ENCODE results near the gene TBC1D14.

Gene TBC1D14

GRCh38 chr4:7000421-7001176, 91.0 kb downstream of the TBC1D14 start:
- TF ChIP-seq, protein P1, sequence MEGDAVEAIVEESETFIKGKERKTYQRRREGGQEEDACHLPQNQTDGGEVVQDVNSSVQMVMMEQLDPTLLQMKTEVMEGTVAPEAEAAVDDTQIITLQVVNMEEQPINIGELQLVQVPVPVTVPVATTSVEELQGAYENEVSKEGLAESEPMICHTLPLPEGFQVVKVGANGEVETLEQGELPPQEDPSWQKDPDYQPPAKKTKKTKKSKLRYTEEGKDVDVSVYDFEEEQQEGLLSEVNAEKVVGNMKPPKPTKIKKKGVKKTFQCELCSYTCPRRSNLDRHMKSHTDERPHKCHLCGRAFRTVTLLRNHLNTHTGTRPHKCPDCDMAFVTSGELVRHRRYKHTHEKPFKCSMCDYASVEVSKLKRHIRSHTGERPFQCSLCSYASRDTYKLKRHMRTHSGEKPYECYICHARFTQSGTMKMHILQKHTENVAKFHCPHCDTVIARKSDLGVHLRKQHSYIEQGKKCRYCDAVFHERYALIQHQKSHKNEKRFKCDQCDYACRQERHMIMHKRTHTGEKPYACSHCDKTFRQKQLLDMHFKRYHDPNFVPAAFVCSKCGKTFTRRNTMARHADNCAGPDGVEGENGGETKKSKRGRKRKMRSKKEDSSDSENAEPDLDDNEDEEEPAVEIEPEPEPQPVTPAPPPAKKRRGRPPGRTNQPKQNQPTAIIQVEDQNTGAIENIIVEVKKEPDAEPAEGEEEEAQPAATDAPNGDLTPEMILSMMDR (conservative IDR thresholded peaks at IDR 0.05), result no peak
- TF ChIP-seq ZFX (IDR thresholded peaks at IDR 0.05), result no peak
- H3K27ac ChIP-seq, result no peak overlapping the region

- TF ChIP-seq, protein P1 (conservative IDR thresholded peaks at IDR 0.05), result no peak
- TF ChIP-seq ZFX (IDR thresholded peaks at IDR 0.05), result no peak
- no peak overlapping the region for H3K27ac ChIP-seq
Observed at GRCh38 chr4:7001271-7001670, 91.6 kb downstream of the TBC1D14 start.

DNA sequence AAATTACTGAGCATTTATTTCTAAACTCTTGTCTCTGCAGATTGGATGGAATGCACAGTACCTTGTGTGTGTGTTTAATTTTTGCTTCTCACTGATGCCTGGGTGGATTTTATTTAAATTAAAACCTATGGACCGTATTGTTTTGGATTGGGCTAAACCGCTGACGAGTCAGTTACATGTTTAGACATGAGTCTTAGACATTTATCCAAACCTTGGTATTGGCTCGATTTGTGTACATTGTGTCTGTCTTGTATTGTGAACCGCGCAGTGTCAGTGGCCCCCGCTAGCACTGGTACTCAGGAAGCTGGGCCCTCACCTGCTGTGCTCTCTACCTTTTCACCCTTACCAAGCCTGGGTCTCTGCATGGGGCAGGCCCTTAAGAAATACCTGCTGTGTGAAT, 92.7 kb downstream of the TBC1D14 start:
- H3K27ac ChIP-seq, result no peak overlapping the region
- no peak for TF ChIP-seq ZFX (IDR thresholded peaks at IDR 0.05)
- TF ChIP-seq, protein P1 (conservative IDR thresholded peaks at IDR 0.05), result no peak

DNA sequence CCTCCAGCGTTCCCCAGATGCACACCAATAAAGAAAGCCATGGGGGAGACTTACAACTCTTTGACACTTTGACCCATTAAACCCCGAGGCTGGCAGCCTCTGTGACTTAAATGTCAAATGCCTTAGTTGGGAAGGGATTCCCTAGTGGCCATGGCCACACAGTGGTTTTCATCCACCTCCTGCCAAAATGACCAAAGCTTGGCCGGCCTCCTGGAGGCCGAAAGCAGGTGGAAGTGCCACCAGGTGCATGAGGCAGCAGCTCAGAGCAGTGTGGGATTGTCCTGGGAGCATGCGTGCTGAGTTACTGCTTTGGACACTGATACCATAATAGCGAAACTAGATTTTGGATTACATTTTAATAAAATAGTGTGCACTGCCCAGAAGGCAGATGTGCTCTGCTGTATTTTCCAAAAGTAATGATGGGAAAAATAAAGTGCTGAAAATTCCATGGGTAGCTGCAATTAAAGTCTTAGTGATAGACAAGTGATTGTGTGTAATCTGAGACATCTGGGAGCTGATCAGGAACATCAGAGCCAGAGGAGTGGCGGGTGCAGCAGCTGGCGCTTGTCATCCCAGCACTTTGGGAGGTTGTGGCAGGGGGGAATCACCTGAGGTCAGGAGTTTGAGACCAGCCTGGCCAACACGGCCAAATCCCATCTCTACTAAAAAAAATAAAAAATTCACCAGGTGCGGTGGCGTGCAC, 93.7 kb downstream of the TBC1D14 start:
- H3K27ac ChIP-seq, result no peak overlapping the region
- no peak for TF ChIP-seq ZFX (IDR thresholded peaks at IDR 0.05)
- TF ChIP-seq, protein P1 (conservative IDR thresholded peaks at IDR 0.05), result no peak

DNA sequence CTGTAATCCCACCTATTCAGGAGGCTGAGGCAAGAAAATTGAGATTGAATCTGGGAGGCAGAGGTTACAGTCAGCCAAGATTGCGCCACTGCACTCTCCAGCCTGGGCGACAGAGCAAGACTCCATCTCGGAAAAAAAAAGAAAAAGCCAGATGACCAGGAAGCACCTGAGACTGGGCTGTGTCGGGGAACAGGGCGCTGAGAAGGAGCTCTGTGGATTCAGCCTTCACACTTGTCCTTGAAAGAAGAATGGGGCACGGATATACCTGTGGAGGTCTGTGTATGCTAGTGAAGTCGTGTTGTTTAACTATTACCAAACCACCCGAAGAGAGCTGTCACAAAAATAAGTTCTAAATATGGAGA, 94.2 kb downstream of the TBC1D14 start:
- no peak overlapping the region for H3K27ac ChIP-seq
- TF ChIP-seq ZFX (IDR thresholded peaks at IDR 0.05), result no peak

DNA sequence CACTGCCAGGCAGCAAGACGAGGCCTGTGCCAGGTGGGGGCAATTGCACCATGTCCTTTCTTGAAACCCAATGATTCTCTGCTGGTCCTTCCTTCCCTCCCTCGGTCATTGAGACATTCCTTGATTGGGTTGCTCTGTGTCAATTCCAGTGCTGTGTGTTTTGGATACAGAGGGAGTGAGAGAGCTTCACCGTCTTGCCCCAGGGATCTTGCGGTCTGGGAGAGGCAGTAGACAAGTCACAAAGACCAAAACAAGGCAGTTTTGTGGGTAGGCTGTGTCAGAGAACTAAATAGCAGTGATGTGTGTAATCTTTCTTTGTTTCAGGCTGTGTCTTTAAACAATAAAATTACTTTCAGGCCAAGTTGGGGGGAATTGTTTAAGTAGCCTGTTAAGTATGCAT, 94.7 kb downstream of the TBC1D14 start:
- TF ChIP-seq, protein P1 (conservative IDR thresholded peaks at IDR 0.05), result no peak
- TF ChIP-seq ZFX (IDR thresholded peaks at IDR 0.05), result no peak
- no peak overlapping the region for H3K27ac ChIP-seq

DNA sequence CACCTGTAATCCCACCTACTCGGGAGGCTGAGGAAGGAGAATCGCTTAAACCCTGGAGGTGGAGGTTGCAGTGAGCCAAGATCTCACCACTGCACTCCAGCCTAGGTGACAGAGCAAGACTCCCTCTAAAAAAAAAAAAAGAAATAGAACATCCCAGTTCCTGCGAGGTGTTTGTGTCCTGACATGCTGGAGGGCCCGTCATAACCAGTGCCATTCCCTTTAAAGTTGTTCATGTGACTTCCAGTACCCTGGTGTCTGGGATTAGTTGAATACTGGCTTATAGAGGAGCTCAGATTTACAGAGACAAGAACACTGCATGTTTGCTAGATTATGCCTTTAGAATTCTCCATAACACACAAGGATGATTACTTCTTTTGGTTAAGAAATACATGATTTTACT, 95.9 kb downstream of the TBC1D14 start:
- TF ChIP-seq, protein P1 (conservative IDR thresholded peaks at IDR 0.05), result no peak
- TF ChIP-seq ZFX (IDR thresholded peaks at IDR 0.05), result no peak
- no peak overlapping the region for H3K27ac ChIP-seq
